DND-41 (cell line): ENCODE measurements around the gene ST6GALNAC4.

Source experiments
- CTCF ChIP-seq: IDR thresholded peaks from 2 replicates; pipeline ENCODE4 v1.5.1; 2012; ENCODE audit warnings: borderline replicate concordance, low read length, moderate library complexity, mild to moderate bottlenecking; ENCODE audit not compliant: poor library complexity, severe bottlenecking; ENCODE audit errors: extremely low read depth
- EZH2 ChIP-seq: IDR thresholded peaks from 3 replicates; pipeline ENCODE4 v1.6.1; 2012; ENCODE audit warnings: borderline replicate concordance, low read depth, mild to moderate bottlenecking, moderate library complexity, low read length, inconsistent platforms; ENCODE audit not compliant: severe bottlenecking

GRCh38 chr9:127874301-127875221 is 42.3 kb downstream of the ST6GALNAC4 start:
- no peak for TF ChIP-seq CTCF
- TF ChIP-seq EZH2: no peak
